NCI-H345 treated with DMSO at 0.1 percent for 48 hours (cell line): Measurements from ENCODE around the gene SRSF4.
A peak's percentile ranks its signal among the peaks of the same experiment; 100 is the strongest.

Experiments
- DNase-seq: peaks from one replicate; lab custom pipeline; 2025; ENCODE audit not compliant: unreplicated experiment; lab: John Stamatoyannopoulos, UW

The SRSF4 gene

GRCh38 chr1:29201595-29202051 is 19.9 kb upstream of the SRSF4 start:
- no peak for DNase-seq

- no peak for DNase-seq
These were observed 19.4 kb upstream of the SRSF4 start for GRCh38 chr1:29200906-29201594.

GRCh38 chr1:29197993-29198392 is 16.3 kb upstream of the SRSF4 start:
- DNase-seq = no peak

- no peak for DNase-seq
These were observed 15.9 kb upstream of the SRSF4 start for GRCh38 chr1:29197590-29197924.

- DNase-seq = no peak
These were observed 15.3 kb upstream of the SRSF4 start for GRCh38 chr1:29196863-29197589.

- DNase-seq = no peak
These were observed 14.2 kb upstream of the SRSF4 start for GRCh38 chr1:29195881-29196291.

- DNase-seq = no peak
These were observed 12.3 kb upstream of the SRSF4 start for GRCh38 chr1:29193879-29194455.

- no peak for DNase-seq
These were observed 9.0 kb upstream of the SRSF4 start for GRCh38 chr1:29190718-29191117.

GRCh38 chr1:29186707-29187106 is 5.0 kb upstream of the SRSF4 start:
- DNase-seq = no peak

- no peak for DNase-seq
These were observed 4.6 kb upstream of the SRSF4 start for GRCh38 chr1:29186252-29186651.

- no peak for DNase-seq
These were observed 1.6 kb upstream of the SRSF4 start for GRCh38 chr1:29183287-29183686.

GRCh38 chr1:29180497-29181412 is 945 bp downstream of the SRSF4 start:
- peak; percentile 35 for DNase-seq

GRCh38 chr1:29179641-29180184 is 2.0 kb downstream of the SRSF4 start:
- no peak for DNase-seq

GRCh38 chr1:29177022-29177705 is 4.5 kb downstream of the SRSF4 start:
- no peak for DNase-seq

- no peak for DNase-seq
These were observed 5.1 kb downstream of the SRSF4 start for GRCh38 chr1:29176576-29176975.

GRCh38 chr1:29172415-29172939 is 9.2 kb downstream of the SRSF4 start:
- DNase-seq = no peak

- no peak for DNase-seq
These were observed 10.2 kb downstream of the SRSF4 start for GRCh38 chr1:29171521-29171920.

GRCh38 chr1:29171089-29171488 is 10.6 kb downstream of the SRSF4 start:
- DNase-seq = no peak

GRCh38 chr1:29169976-29170375 is 11.7 kb downstream of the SRSF4 start:
- no peak for DNase-seq

- DNase-seq = no peak
These were observed 13.8 kb downstream of the SRSF4 start for GRCh38 chr1:29167904-29168303.
